Measurements from ENCODE around the gene TBC1D5.
"Not testable (repeated sequence)": the region's sequence is repeated elsewhere in the genome, so short reads cannot be mapped to it uniquely, and the experiment has no call there.

The TBC1D5 gene

GRCh38 chr3:17532446-17532845 is 210.0 kb downstream of the TBC1D5 start:
- FAIRE-seq = not testable (repeated sequence)

DNA sequence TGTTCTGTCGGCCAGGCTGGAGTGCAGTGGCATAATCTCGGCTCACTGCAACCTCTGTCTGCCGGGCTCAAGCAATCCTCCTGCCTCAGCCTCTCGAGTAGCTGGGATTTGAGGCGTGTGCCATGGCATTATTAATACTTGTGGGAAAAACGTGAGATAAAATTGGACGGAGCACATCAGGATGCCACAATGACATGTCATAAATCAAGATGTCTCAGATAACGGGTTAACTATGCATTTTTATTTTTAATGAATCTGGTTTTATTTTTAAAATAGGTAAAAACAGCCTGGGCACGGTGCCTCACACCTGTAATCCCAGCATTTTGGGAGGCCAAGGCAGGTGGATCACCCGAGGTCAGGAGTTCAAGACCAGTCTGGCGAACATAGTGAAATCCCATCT is 212.8 kb downstream of the TBC1D5 start:
- no peak for FAIRE-seq

- no peak for FAIRE-seq
Observed at GRCh38 chr3:17518189-17519059, 224.0 kb downstream of the TBC1D5 start.

DNA sequence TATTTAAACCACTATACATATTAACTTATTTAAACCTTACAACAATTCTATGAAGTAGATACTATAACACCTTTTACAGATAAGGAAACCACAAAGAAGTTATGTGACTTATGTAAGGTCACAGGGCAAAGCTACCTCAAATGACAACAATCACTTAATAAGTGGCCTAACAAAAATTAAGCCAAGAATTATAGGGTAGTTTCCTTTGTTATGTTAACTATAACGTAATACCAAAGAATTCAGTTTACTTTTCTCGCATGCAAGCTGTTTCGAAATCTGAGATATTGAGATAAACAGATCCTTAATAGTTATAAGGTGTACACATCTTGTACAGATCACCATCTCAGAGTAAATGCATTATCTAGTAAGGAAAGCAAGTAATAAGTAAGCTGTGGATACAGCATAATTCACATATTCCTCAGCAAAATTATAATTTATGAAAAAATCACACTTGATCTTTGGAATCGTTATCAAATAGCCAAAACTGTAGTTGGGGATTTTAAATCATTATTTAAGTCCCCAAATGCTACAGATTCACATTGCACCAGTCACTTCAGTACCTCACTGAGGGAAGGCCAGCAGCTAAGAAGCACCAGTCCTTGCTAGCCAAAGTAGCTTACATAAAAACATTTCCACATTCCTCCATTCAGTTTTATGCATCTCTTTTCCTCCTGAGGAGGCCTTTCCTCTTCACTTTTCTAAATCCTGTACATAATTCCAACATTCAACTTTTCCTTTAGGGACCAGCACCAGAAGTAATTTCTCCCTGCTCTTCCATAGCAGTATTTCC is 226.8 kb downstream of the TBC1D5 start:
- no peak for FAIRE-seq

DNA sequence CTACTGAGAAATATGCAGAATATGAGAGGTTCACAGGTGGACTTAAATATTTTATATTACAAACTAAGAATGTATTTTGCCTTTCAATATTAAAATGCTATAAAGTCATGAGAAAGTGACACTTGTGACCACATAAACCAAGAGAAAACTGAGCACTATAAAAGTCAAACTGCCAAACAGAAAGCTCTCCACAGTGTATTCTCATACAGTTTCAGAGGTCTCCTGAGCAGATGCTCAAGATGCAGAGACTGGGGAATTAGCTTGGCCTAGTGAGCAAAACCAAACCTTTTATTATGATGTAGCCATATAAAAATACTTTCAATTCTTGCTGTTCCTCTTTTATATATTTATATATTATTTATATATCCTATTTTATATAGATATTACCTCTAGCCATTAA is 227.8 kb downstream of the TBC1D5 start:
- no peak for FAIRE-seq

DNA sequence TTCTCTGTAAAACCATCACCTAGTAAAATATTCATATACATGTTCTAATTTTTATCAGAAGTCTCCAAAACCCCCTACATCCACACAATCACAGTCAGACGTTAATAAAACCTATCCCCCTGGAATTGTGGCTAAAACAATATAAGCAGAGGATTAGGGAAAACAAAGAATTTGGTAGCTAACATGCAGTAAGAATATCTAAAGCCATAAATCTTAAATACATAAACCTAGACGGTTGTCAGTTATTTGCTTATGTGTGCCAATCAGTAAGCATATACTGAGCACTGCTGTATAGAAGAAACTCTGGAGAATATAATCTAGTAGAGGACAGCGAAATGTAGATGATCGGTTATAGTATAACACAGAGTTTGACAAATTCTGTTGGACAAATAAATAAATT is 232.2 kb downstream of the TBC1D5 start:
- no peak for FAIRE-seq

GRCh38 chr3:17508180-17508752 is 234.2 kb downstream of the TBC1D5 start:
- FAIRE-seq = no peak

- no peak for FAIRE-seq
Observed at GRCh38 chr3:17507480-17507879, 235.0 kb downstream of the TBC1D5 start.

- FAIRE-seq = no peak
Observed at GRCh38 chr3:17505856-17506255, 236.6 kb downstream of the TBC1D5 start.

- no peak for FAIRE-seq
Observed at GRCh38 chr3:17501745-17502144, 240.7 kb downstream of the TBC1D5 start.

DNA sequence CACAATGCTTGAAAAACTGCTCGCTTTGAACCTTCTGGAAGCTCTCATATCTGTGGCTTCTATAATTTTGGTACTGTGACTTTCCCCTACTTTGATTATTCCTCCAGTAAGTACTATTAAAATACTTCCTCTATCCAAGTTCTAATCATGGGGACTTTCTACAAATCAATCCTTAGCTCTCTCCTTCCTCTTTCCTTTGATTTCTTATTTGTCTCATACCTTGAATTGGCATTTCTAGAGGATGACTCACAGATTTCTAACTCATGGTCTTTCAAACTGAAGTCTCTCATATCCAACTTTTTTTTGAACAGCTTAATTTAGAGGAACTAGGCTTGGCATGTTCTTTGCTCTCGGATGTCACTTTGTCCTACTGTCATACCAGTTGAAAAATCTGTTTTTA is 241.8 kb downstream of the TBC1D5 start:
- no peak for FAIRE-seq

GRCh38 chr3:17494117-17494809 is 248.2 kb downstream of the TBC1D5 start:
- FAIRE-seq = no peak

DNA sequence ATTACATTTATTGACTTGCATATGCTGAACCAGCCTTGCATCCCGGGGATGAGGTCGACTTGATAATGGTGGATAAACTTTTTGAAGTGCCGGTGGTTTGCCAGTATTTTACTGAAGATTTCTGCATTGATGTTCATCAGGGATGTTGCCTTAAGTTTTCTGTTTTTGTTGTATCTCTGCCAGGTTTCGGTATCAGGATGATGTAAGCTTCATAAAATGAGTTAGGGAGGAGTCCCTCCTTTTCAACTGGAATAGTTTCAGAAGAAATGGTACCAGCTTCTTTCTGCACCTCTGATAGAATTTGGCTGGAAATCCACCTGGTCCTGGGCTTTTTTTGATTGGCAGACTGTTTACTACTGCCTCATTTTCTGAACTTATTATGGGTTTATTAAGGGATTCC is 250.8 kb downstream of the TBC1D5 start:
- FAIRE-seq = no peak

- not testable (repeated sequence) for FAIRE-seq
Observed at GRCh38 chr3:17491190-17491589, 251.2 kb downstream of the TBC1D5 start.

- no peak for FAIRE-seq
Observed at GRCh38 chr3:17489139-17489538, 253.3 kb downstream of the TBC1D5 start.

- FAIRE-seq = no peak
Observed at GRCh38 chr3:17481116-17481515, 261.3 kb downstream of the TBC1D5 start.

DNA sequence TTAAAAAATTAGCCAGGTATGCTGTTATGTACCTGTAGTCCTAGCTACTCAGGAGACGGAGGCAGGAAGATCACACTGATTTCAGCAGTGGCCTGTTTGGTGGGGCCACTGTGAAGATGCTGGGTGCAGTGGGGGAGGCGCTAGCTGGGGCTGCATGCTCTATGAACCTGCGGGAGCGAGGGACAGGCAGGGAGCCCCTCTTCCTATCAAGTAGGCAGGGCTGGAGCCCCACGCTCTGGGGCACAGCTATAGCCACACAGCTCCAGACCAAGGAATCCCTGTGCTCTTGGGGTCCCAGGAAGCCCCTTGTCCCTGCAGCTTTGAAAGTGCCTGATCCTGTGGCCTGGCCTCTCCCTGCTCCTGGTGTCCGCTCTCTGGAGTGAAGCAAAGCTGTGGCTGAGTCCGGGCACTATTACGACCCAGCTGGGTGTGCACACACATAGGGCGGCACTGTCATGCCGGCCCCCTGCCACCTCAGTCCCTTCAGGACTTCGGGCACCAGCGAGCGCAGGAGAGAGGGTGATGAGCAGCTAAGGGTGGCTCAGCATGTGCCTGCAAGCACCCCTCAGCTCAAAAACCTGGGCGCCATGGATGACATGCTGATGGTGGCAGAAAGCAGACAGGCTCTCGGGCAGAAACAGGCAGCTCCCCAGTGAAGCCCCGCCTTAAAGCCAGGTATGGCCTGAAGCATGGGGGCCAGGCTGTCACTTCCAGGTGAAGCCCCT is 262.6 kb downstream of the TBC1D5 start:
- no peak for FAIRE-seq

DNA sequence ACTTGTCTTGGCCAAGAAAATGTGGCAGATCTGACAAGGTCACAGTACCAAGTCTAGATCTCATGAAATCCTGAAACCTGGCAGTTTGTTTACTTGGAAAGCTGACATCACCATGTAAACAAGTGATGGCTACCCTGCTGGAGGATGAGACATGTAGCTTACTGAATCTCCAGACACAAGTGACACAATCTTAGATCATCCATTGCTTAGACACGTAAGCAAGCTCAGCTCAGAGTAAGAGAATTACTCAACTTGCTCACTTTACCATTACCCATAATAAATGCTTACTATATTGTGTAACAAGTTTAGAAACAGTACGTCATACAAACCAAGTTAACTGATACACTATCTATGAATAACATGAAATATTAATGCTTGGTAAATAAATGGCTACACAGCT is 263.8 kb downstream of the TBC1D5 start:
- no peak for FAIRE-seq

DNA sequence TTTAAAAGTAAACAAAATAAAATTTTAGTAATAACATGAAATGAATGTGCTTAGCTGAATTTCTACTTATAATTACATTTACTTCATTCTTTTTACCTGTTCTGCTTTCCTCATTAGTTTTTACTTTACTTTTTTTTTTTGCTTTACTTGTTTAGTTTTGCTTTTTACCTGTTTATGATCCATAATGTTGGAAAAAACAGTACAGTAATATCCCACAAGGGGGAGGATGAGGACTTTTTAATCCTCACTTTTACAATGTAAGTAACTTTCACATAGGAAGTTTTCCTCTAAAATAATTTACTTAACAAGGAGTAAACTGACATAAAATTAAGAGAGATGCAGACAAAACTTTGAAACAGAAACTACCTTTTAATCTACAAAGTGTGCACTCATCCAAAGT is 268.7 kb downstream of the TBC1D5 start:
- FAIRE-seq = peak; percentile 93

DNA sequence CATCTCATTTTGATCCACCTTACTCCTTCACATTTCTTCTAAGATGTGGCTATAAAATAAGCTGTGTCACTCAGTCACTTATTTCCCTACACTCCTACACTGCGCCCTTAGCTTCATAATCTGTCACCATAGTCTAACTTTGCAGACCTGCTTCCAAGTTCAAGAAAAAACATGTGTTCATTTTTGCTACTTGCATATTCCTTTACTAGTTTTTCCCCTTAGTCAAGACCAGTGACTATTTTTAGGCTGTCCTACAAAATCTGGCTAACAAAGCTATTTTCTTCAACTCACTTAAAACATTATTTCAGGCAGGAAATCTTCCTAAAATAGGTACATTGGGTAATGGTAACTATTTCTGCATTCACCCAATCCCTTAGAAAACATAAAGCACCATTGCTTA is 272.5 kb downstream of the TBC1D5 start:
- FAIRE-seq = no peak

DNA sequence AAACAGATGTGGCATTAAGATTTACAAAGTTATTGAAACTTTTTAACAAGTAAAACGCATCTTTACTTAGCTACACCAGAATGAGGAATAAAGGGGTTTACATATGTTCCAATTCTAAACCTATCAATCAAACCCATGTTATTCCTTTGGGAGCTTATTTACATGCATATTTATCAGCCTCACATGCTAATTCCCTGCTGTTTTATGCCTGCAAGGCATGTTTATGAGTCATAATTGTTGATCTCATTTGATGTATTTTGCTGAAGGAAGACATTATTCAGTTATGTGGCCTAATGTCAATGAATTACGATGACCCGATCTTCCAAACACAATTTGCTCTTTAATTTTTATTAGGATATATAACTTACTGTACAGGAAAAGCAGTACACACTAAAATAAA is 272.9 kb downstream of the TBC1D5 start:
- no peak for FAIRE-seq

DNA sequence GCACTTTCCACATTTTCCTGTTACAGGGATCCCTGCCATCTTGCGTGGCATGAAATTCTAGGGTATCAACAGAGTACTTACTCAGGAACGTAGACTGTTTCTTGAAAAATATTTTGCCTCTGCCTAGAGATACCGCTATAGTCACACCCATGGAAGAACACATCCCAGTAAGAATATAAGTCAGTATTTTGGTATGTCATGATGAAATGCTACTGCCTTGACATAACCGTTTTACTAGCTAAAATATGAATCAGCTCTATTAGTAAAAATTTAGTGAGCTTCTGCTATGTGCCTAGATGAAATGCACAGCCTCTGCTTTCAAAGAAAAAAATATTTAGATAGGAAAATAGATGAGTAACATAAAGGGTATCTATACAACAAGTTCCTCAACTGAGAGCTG is 276.4 kb downstream of the TBC1D5 start:
- no peak for FAIRE-seq

Measured in A204.1 (cell line).